Esophagus muscularis mucosa (tissue), 4 donors: ENCODE results near the gene NT5E.

ENCODE experiments used
- EP300 ChIP-seq: sonication (generic); formaldehyde crosslinking; IDR thresholded peaks from one replicate; pipeline ENCODE4 v1.6.1; 2017; ENCODE audit warnings: antibody characterized with exemption
- POLR2A ChIP-seq: fragments of 450-650 bp; IDR thresholded peaks from one replicate; pipeline ENCODE4 v1.6.1; 2017; ENCODE audit warnings: antibody characterized with exemption, moderate library complexity, mild to moderate bottlenecking, low read depth
- POLR2AphosphoS5 ChIP-seq, 2 donors: sonication (generic); formaldehyde crosslinking; IDR thresholded peaks; one replicate each; pipeline ENCODE4 v1.6.1; 2017; ENCODE audit warnings: antibody characterized with exemption in 2 of 2
- TF ChIP-seq, protein P1 (sequence below), 3 experiments: fragments of 200-600 bp in 2 of 3; fragments of 450-650 bp in 1 of 3; sonication (generic) in 2 of 3; IDR thresholded peaks; one replicate each; pipeline ENCODE4 v1.5.1; 2017 to 2019; ENCODE audit warnings: antibody characterized with exemption in 3 of 3, mild to moderate bottlenecking in 2 of 3, moderate library complexity in 1 of 3

DNA sequence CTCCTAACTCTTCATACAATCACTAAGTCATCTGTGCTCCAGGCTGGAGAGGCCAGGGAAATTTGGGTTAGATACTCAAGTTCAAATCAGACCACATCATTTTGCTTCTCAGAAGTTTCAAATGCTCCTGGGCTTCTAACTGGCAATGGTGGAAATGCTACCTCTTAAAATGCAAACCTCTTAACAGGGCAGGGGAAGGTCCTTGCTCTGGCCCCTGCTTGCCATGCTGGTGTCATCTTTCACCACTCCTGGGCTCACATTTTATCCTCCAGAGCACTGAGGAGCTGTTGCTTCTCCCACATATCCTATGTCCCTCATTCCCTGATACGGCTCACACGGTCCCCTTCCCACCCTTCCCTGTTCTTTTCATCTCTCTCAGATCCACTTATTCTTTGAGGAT lies 41.8 kb upstream of the NT5E start:
- TF ChIP-seq, protein P1, sequence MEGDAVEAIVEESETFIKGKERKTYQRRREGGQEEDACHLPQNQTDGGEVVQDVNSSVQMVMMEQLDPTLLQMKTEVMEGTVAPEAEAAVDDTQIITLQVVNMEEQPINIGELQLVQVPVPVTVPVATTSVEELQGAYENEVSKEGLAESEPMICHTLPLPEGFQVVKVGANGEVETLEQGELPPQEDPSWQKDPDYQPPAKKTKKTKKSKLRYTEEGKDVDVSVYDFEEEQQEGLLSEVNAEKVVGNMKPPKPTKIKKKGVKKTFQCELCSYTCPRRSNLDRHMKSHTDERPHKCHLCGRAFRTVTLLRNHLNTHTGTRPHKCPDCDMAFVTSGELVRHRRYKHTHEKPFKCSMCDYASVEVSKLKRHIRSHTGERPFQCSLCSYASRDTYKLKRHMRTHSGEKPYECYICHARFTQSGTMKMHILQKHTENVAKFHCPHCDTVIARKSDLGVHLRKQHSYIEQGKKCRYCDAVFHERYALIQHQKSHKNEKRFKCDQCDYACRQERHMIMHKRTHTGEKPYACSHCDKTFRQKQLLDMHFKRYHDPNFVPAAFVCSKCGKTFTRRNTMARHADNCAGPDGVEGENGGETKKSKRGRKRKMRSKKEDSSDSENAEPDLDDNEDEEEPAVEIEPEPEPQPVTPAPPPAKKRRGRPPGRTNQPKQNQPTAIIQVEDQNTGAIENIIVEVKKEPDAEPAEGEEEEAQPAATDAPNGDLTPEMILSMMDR (IDR thresholded peaks at IDR 0.05): no peak
- TF ChIP-seq POLR2A (no peak), POLR2AphosphoS5 (IDR thresholded peaks at IDR 0.05) (no peak), EP300 (no peak)
